Smooth muscle cell (in vitro differentiated cells): ENCODE measurements around the gene FIG4. TPM values are rescaled to one million over a fixed set of nuclear protein-coding genes. Genes with fewer than 3 reads are reported as not detected.

Experiments used
- DNase-seq: peaks from one replicate; lab custom pipeline; 2025; ENCODE audit not compliant: unreplicated experiment; lab: John Stamatoyannopoulos, UW
- H2AFZ ChIP-seq: fragments of 200-600 bp; sonication (generic); 2 replicates; pipeline ENCODE4 v1.6.0; 2016; ENCODE audit warnings: antibody characterized with exemption, low read depth, mild to moderate bottlenecking
- H3F3A ChIP-seq: fragments of 200-600 bp; sonication (generic); 2 replicates; pipeline ENCODE4 v1.6.0; 2017; ENCODE audit warnings: antibody characterized with exemption, low read depth
- H3K27ac ChIP-seq: fragments of 200-600 bp; sonication (generic); 2 replicates; pipeline ENCODE4 v1.5.1; 2016; ENCODE audit warnings: low read depth, mild to moderate bottlenecking
- H3K27me3 ChIP-seq: fragments of 200-600 bp; sonication (generic); 2 replicates; pipeline ENCODE4 v1.6.1; 2016; ENCODE audit warnings: low read depth, mild to moderate bottlenecking
- H3K36me3 ChIP-seq: fragments of 200-600 bp; sonication (generic); 2 replicates; pipeline ENCODE4 v1.5.1; 2016; ENCODE audit warnings: low read depth
- H3K4me1 ChIP-seq: fragments of 200-600 bp; sonication (generic); 2 replicates; pipeline ENCODE4 v1.5.1; 2016; ENCODE audit warnings: low read depth
- H3K4me2 ChIP-seq: fragments of 200-600 bp; sonication (generic); 2 replicates; pipeline ENCODE4 v1.6.0; 2016; ENCODE audit warnings: mild to moderate bottlenecking
- H3K4me3 ChIP-seq: fragments of 200-600 bp; sonication (generic); 2 replicates; pipeline ENCODE4 v1.5.1; 2016; ENCODE audit warnings: mild to moderate bottlenecking
- H3K79me2 ChIP-seq: fragments of 200-600 bp; sonication (generic); 2 replicates; pipeline ENCODE4 v1.6.0; 2016; ENCODE audit warnings: low read depth, mild to moderate bottlenecking
- H3K9ac ChIP-seq: fragments of 200-600 bp; sonication (generic); 2 replicates; pipeline ENCODE4 v1.6.0; 2016; ENCODE audit warnings: low read depth
- H3K9me3 ChIP-seq: fragments of 200-600 bp; sonication (generic); replicated peaks from 2 replicates; pipeline ENCODE4 v1.5.1; 2016; ENCODE audit warnings: low read depth
- H4K20me1 ChIP-seq: fragments of 200-600 bp; sonication (generic); 2 replicates; pipeline ENCODE4 v1.6.0; 2016; ENCODE audit warnings: low read depth
- CTCF ChIP-seq: fragments of 200-600 bp; sonication (generic); IDR thresholded peaks from 2 replicates; pipeline ENCODE4 v1.5.1; 2017; ENCODE audit warnings: borderline replicate concordance, mild to moderate bottlenecking, antibody characterized with exemption; ENCODE audit not compliant: insufficient read depth, poor library complexity, severe bottlenecking
- WGBS: methylation state at CpG from one replicate; pipeline ENCODE4 v1.1.7; 2016; ENCODE audit warnings: low lambda C conversion rate; 5-methylcytosine and 5-hydroxymethylcytosine counted together
- polyA plus RNA-seq: library from polyadenylated mRNA; unstranded; fragments of >200 nt; fragmentation: Nextera tagmentation; extraction: Ambion mirVana; gene quantifications from 2 replicates; pipeline ENCODE4 v1.2.1, GENCODE V29; 2016
- total RNA-seq: library from RNA; depleted of rRNA; stranded (reverse); fragments of >200 nt; gene quantifications from 2 replicates; pipeline ENCODE4 v1.2.3, GENCODE V29; 2014

FIG4 gene
- total and polyA plus RNA-seq, 2 experiments from 2014 or later, result 12.1 to 12.4 TPM

DNA sequence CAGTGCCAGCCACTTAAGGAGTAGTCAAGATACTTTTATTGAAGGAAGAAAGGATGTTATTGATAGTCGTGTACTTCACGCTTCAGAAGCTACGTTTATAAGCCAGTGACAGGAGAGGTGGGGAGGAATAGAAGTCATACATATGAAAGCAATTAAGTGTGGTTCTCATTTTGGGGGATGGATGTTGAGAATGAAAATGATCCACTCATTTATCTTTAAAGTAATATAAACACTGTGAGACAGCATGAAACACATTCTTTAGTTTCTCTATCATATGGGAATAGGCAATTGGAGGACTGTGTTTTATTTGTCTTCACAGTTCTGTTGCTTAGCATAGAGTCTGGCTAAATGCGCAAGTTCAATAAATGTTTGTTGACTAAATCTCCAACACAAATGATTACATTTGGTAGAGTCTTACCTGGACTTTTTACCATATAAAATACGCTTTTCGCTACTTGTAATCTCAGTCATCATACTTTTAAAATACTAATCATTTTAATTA, 35.3 kb upstream of the FIG4 start:
- no peak overlapping the region for H3K9ac ChIP-seq
- no peaks in the 10 kb centered on the region for H3K79me2 ChIP-seq
- H3K36me3 ChIP-seq, result no peaks in the 10 kb centered on the region
- H3K27me3 ChIP-seq, result no peaks in the 10 kb centered on the region
- H3F3A ChIP-seq, result no peaks in the 10 kb centered on the region
- H3K4me3 ChIP-seq, result no peak overlapping the region
- no peaks in the 10 kb centered on the region for H3K9me3 ChIP-seq
- no peak for DNase-seq
- H3K27ac ChIP-seq, result no peak overlapping the region
- 94% methylated on average over 6 of the region's 6 CpGs for WGBS
- H3K4me2 ChIP-seq, result no peak overlapping the region
- no peaks in the 10 kb centered on the region for H3K4me1 ChIP-seq
- no peak overlapping the region for H2AFZ ChIP-seq
- no peaks in the 10 kb centered on the region for H4K20me1 ChIP-seq
- TF ChIP-seq CTCF, result no peak

GRCh38 chr6:109660526-109661320, 30.4 kb upstream of the FIG4 start:
- Histone ChIP-seq H3K4me1 (no peaks in the 10 kb centered on the region), H3K36me3 (no peaks in the 10 kb centered on the region), H3K27me3 (no peaks in the 10 kb centered on the region), H2AFZ (no peak overlapping the region), H4K20me1 (no peaks in the 10 kb centered on the region), H3K27ac (no peak overlapping the region), H3K79me2 (no peaks in the 10 kb centered on the region), H3K9ac (no peak overlapping the region), H3K4me3 (no peak overlapping the region), H3K9me3 (no peaks in the 10 kb centered on the region), H3F3A (no peaks in the 10 kb centered on the region), H3K4me2 (no peak overlapping the region)
- TF ChIP-seq CTCF, result no peak
- WGBS, result 49% methylated on average over 1 of the region's 1 CpG
- DNase-seq, result no peak

DNA sequence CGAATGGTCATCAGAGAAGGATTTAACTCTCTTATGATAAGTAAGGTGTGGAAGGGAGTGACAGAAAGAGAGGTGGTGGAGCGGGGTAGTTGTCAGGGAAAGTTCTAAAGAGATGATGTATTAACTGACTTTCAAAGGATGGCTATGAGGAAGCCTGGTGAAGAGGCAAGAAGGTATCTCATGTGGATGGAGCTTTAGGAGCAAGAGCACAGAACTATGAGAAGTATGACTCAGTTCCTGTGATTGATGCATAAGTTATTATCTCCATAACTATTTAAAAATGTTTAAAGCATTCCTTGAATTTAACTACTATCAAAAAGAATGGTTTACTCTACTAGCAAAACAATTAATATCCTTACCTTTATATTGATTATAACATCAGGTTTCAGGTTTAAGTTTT, 28.9 kb upstream of the FIG4 start:
- DNase-seq, result no peak
- H3K36me3 ChIP-seq, result no peaks in the 10 kb centered on the region

More for the DNA sequence above, 28.9 kb upstream of the FIG4 start:
- Histone ChIP-seq H4K20me1 (no peaks in the 10 kb centered on the region), H3K27me3 (no peaks in the 10 kb centered on the region), H3K4me1 (no peaks in the 10 kb centered on the region), H3K9ac (no peak overlapping the region), H3K27ac (no peak overlapping the region), H2AFZ (no peak overlapping the region), H3F3A (no peaks in the 10 kb centered on the region), H3K4me3 (no peak overlapping the region), H3K9me3 (no peaks in the 10 kb centered on the region), H3K79me2 (no peaks in the 10 kb centered on the region), H3K4me2 (no peak overlapping the region)
- TF ChIP-seq CTCF, result no peak
- WGBS, result 96% methylated on average over 2 of the region's 2 CpGs
